Endothelial cell of umbilical vein (primary cell): Measurements from ENCODE around the gene HK1. TPM values are rescaled to one million over a fixed set of nuclear protein-coding genes. Genes with fewer than 3 reads are reported as not detected.

Experiments used
- BruUV-seq: library from RNA; stranded (reverse); fragments of 400-500 nt; replicated peaks from 2 replicates; lab custom pipeline; 2021; lab: Mats Ljungman, UMichigan
- CTCF ChIA-PET: fragments of 300-600, 350-600 bp; sonication (Branson Sonifier 250); formaldehyde crosslinking; loops from one replicate; lab custom pipeline; 2021; ENCODE audit warnings: antibody characterized with exemption, inconsistent platforms; lab: Charles Lee
- POLR2A ChIA-PET: fragments of 300-600, 350-600 bp; sonication (Branson Sonifier 250); formaldehyde crosslinking; loops from one replicate; lab custom pipeline; 2021; ENCODE audit warnings: antibody characterized with exemption, inconsistent platforms; lab: Charles Lee
- DNase-seq: peaks from one replicate; pipeline ENCODE4 v3.0.0-alpha.2; 2011; ENCODE audit warnings: low read depth, low spot score
- FAIRE-seq: peaks from 2 replicates; lab custom pipeline; 2011; peaks lifted over from hg19 to GRCh38; lab: Jason Lieb, UNC
- H2AFZ ChIP-seq: 2 replicates; pipeline ENCODE4 v1.6.0; 2012; ENCODE audit warnings: low read depth, low read length, control low read depth, inconsistent platforms
- H3K27ac ChIP-seq: 2 replicates; pipeline ENCODE4 v1.5.1; 2011; ENCODE audit warnings: low read depth, mild to moderate bottlenecking, control low read depth, low read length, moderate library complexity; ENCODE audit not compliant: insufficient read depth
- H3K27me3 ChIP-seq, 2 experiments: 2 replicates each; pipeline versions ENCODE4 v1.6.0 to v1.6.1; 2011; ENCODE audit warnings: low read length in 2 of 2, mixed read lengths in 1 of 2; ENCODE audit not compliant: control insufficient read depth in 2 of 2, insufficient read depth in 2 of 2
- H3K36me3 ChIP-seq, 2 experiments: 2 replicates in 1 of 2; 3 replicates in 1 of 2; pipeline ENCODE4 v1.5.1; 2011; ENCODE audit warnings: low read length in 2 of 2, mild to moderate bottlenecking in 1 of 2, moderate library complexity in 1 of 2; ENCODE audit not compliant: control insufficient read depth in 2 of 2, insufficient read depth in 2 of 2; ENCODE audit errors: extremely low read depth in 1 of 2
- H3K4me1 ChIP-seq: 3 replicates; pipeline ENCODE4 v1.5.1; 2011; ENCODE audit warnings: mild to moderate bottlenecking, low read length; ENCODE audit not compliant: control insufficient read depth, insufficient read depth; ENCODE audit errors: extremely low read depth
- H3K4me2 ChIP-seq: 2 replicates; pipeline ENCODE4 v1.6.1; 2011; ENCODE audit warnings: low read length, control low read depth, mixed read lengths; ENCODE audit not compliant: insufficient read depth
- H3K4me3 ChIP-seq, 3 experiments: fragments of 200-600 bp in 1 of 3; sonication (generic), shearing (Covaris generic) in 1 of 3; replicated peaks in 1 of 3; 2 replicates each; pipeline ENCODE4 v1.5.1; 2011 to 2016; ENCODE audit warnings: control low read depth in 3 of 3, low read length in 3 of 3, mild to moderate bottlenecking in 2 of 3, inconsistent platforms in 1 of 3, low read depth in 1 of 3, moderate library complexity in 1 of 3; ENCODE audit not compliant: insufficient read depth in 1 of 3
- H3K79me2 ChIP-seq: 2 replicates; pipeline ENCODE4 v1.6.0; 2012; ENCODE audit warnings: low read length, inconsistent platforms; ENCODE audit not compliant: control insufficient read depth, insufficient read depth
- H3K9ac ChIP-seq: replicated peaks from 2 replicates; pipeline ENCODE3; 2011; ENCODE audit warnings: low read length, control low read depth; ENCODE audit not compliant: insufficient read depth; ENCODE audit errors: extremely low read depth
- H3K9me1 ChIP-seq: replicated peaks from 3 replicates; pipeline ENCODE4 v1.6.0; 2011; ENCODE audit warnings: mild to moderate bottlenecking, low read length; ENCODE audit not compliant: control insufficient read depth, insufficient read depth; ENCODE audit errors: extremely low read depth
- H3K9me3 ChIP-seq: replicated peaks from 2 replicates; pipeline ENCODE4 v1.5.1; 2012; ENCODE audit warnings: low read length, inconsistent platforms; ENCODE audit not compliant: control insufficient read depth, insufficient read depth
- H4K20me1 ChIP-seq: replicated peaks from 2 replicates; pipeline ENCODE3; 2011; ENCODE audit warnings: mild to moderate bottlenecking, low read length; ENCODE audit not compliant: control insufficient read depth, insufficient read depth; ENCODE audit errors: extremely low read depth
- CTCF ChIP-seq, 2 donors: IDR thresholded peaks; 1 replicate in 1 of 2; 2 replicates in 1 of 2; pipeline ENCODE4 v1.5.1; 2011; ENCODE audit warnings: low read length in 2 of 2, mild to moderate bottlenecking in 2 of 2, moderate library complexity in 2 of 2, control low read depth in 1 of 2, inconsistent platforms in 1 of 2, low read depth in 1 of 2; ENCODE audit not compliant: insufficient read depth in 1 of 2; ENCODE audit errors: extremely low read depth in 1 of 2
- EZH2 ChIP-seq: IDR thresholded peaks from 2 replicates; pipeline ENCODE4 v1.6.1; 2012; ENCODE audit warnings: borderline replicate concordance, low read depth, mild to moderate bottlenecking, moderate library complexity, low read length, inconsistent platforms; ENCODE audit not compliant: severe bottlenecking
- FOS ChIP-seq: IDR thresholded peaks from 2 replicates; pipeline ENCODE4 v1.6.1; 2011; ENCODE audit warnings: mild to moderate bottlenecking, low read length, moderate library complexity, borderline replicate concordance; ENCODE audit not compliant: insufficient read depth
- GATA2 ChIP-seq: IDR thresholded peaks from 2 replicates; pipeline ENCODE4 v1.7.0; 2011; ENCODE audit warnings: low read depth, mild to moderate bottlenecking, moderate library complexity, mixed read lengths, low read length; ENCODE audit not compliant: insufficient read length, insufficient read depth
- JUN ChIP-seq: IDR thresholded peaks from 2 replicates; pipeline ENCODE4 v1.6.1; 2011; ENCODE audit warnings: borderline replicate concordance, low read depth; ENCODE audit not compliant: insufficient read length, insufficient read depth
- MAX ChIP-seq: IDR thresholded peaks from 2 replicates; pipeline ENCODE4 v1.6.1; 2011; ENCODE audit not compliant: insufficient read depth, insufficient read length
- MYC ChIP-seq: IDR thresholded peaks from one replicate; pipeline ENCODE4 v1.6.1; 2011; ENCODE audit warnings: mild to moderate bottlenecking, low read depth, low read length
- POLR2A ChIP-seq: IDR thresholded peaks from 2 replicates; pipeline ENCODE4 v1.6.1; 2012; ENCODE audit warnings: low read depth, mild to moderate bottlenecking, control low read depth, low read length
- POLR2AphosphoS5 ChIP-seq: IDR thresholded peaks from 2 replicates; pipeline ENCODE4 v1.6.1; 2012; ENCODE audit warnings: low read depth, mild to moderate bottlenecking, control low read depth, low read length, moderate library complexity; ENCODE audit not compliant: insufficient read depth
- dilution Hi-C: fragments of 300-500 bp; cut with MboI; formaldehyde crosslinking; loops from one replicate; pipeline ENCODE4 v1.15.0; 2019; ENCODE audit warnings: low sequenced_read_pairs; ENCODE audit not compliant: extremely low pct_ligation_motif_present
- intact Hi-C: fragments of 100-400 bp; cut with micrococcal nuclease; formaldehyde crosslinking; loops from one replicate; pipeline ENCODE4 v1.10.0; 2022
- polyA plus RNA-seq, 4 experiments: library from polyadenylated mRNA; depleted of rRNA in 3 of 4; stranded (reverse) in 3 of 4; unstranded in 1 of 4; fragments of >200 nt; gene quantifications; 2 replicates each; pipeline versions ENCODE4 v1.2.1 to v1.2.3, GENCODE V29; 2011 to 2012; ENCODE audit warnings: missing spikeins in 1 of 4
- total RNA-seq: library from RNA; stranded (reverse); gene quantifications from 2 replicates; pipeline ENCODE4 v1.2.3, GENCODE V29; 2021

The HK1 gene
- total and polyA plus RNA-seq, 2 donors (not counting 3 experiments of a cell fraction or from before 2014, with no cell fraction given), result 50.8 to 121 TPM

- no peaks in the 10 kb centered on the region for H3K27me3 ChIP-seq
- dilution Hi-C loops (no loop called here), intact Hi-C loops (loop anchor here (5.0 kb wide), 2 partner anchors 288 to 403 kb away; partner anchors contain the start of gene VPS26A)
- H3K9ac ChIP-seq, result no peak overlapping the region
- no peaks in the 10 kb centered on the region for H3K9me3 ChIP-seq
- no peak for FAIRE-seq
- CTCF ChIA-PET, result interaction anchor here (1.5 kb wide), 1 partner anchor 227 kb away, joined by 5 read pairs; no protein-coding TSS in a partner anchor
- H3K4me3 ChIP-seq, result no peak overlapping the region
- H3K9me1 ChIP-seq, result no peaks in the 10 kb centered on the region
- no peaks in the 10 kb centered on the region for H4K20me1 ChIP-seq
- no peak for DNase-seq
- H3K36me3 ChIP-seq, result no peaks in the 10 kb centered on the region
- no peak overlapping the region for H2AFZ ChIP-seq
- no peaks in the 10 kb centered on the region for H3K79me2 ChIP-seq
- no TSS peak for BruUV-seq
- no peak overlapping the region for H3K4me2 ChIP-seq
- H3K4me1 ChIP-seq, result peaks cover 17% of the 10 kb centered on the region
- TF ChIP-seq FOS (no peak), GATA2 (no peak), MAX (no peak), CTCF (IDR thresholded peaks at IDR 0.05; ENCODE audit: extremely low read depth in 1 of 2, insufficient read depth in 1 of 2, low read depth in 1 of 2, low read length in 2 of 2) (no peak), JUN (no peak), POLR2A (no peak), EZH2 (no peak), POLR2AphosphoS5 (no peak), MYC (no peak)
- no peak overlapping the region for H3K27ac ChIP-seq
- POLR2A ChIA-PET, result no interaction called here
Observed at GRCh38 chr10:69410487-69410886, 132.2 kb downstream of the HK1 start.
